GM21737 (cell line): ENCODE measurements around the gene GCDH.
"Not testable (repeated sequence)": the region's sequence is repeated elsewhere in the genome, so short reads cannot be mapped to it uniquely, and the experiment has no call there.

Experiments used
- ATAC-seq: cut with Tn5 transposase; IDR thresholded peaks from one replicate; pipeline ENCODE4 v1.9.1; 2021; ENCODE audit warnings: mild to moderate bottlenecking, moderate library complexity; ENCODE audit not compliant: unreplicated experiment

The GCDH gene

DNA sequence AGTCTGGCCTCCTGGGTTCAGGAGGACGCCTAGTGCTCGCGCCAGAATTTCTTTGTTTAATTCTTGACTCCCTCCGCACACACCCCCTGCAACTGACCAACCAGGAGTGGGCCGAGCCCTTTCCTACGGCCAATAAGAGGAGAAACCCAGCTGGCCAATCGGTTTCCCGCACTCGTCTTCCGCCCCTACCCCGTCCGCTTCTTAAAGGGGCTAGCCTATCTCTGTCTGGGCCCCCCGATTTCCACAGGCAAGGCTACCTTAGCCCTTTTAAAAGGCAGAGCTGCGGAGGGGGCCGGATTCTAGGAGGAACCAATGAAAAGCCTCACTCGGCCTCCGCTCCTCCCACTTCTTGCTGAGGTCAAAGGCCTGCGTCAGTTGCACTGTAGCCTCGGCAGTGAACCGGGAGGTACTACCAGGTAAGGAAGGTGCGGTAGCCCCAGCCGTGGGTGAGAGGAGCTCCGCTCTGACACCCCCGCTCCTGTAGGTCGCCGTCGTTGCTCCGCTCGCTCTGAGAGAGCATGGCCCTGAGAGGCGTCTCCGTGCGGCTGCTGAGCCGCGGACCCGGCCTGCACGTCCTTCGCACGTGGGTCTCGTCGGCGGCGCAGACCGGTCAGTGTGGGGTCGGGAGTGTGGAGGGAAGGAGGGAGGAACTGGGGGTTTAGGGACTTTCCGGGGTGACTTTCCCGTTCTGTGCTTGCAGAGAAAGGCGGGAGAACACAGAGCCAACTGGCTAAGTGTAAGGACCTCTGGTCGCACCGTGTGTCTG, at the start of gene GCDH:
Gene GCDH (plus strand): TSS at position 374 of the 766 bp plus-strand sequence. CDS start 145 bp downstream, at position 519.
- ATAC-seq: peak; percentile 85

- no peak for ATAC-seq
Measured at GRCh38 chr19:12842511-12842910, 48.4 kb upstream of the GCDH start.

DNA sequence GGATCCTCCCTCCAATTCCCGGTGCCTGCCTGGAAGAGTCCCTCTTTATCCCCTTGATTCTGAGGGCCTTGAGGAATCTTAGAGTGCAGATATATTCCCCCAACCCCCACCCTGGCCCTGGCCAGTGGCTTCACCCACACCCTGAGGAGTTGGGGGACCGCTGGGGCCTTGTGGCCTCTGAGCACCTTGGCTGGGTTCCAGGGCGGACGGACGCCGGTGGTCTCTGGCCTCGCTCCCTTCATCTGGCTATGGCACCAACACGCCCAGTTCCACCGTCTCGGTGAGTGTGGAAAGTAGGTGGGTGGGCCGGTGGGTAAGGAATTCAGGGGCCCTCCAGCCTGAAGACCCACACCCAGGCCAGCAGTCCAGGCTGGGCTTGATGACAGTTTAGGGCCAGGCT, 47.6 kb upstream of the GCDH start:
- no peak for ATAC-seq

GRCh38 chr19:12843999-12844732, 46.8 kb upstream of the GCDH start:
- no peak for ATAC-seq

GRCh38 chr19:12846613-12847012, 44.3 kb upstream of the GCDH start:
- ATAC-seq: not testable (repeated sequence)

DNA sequence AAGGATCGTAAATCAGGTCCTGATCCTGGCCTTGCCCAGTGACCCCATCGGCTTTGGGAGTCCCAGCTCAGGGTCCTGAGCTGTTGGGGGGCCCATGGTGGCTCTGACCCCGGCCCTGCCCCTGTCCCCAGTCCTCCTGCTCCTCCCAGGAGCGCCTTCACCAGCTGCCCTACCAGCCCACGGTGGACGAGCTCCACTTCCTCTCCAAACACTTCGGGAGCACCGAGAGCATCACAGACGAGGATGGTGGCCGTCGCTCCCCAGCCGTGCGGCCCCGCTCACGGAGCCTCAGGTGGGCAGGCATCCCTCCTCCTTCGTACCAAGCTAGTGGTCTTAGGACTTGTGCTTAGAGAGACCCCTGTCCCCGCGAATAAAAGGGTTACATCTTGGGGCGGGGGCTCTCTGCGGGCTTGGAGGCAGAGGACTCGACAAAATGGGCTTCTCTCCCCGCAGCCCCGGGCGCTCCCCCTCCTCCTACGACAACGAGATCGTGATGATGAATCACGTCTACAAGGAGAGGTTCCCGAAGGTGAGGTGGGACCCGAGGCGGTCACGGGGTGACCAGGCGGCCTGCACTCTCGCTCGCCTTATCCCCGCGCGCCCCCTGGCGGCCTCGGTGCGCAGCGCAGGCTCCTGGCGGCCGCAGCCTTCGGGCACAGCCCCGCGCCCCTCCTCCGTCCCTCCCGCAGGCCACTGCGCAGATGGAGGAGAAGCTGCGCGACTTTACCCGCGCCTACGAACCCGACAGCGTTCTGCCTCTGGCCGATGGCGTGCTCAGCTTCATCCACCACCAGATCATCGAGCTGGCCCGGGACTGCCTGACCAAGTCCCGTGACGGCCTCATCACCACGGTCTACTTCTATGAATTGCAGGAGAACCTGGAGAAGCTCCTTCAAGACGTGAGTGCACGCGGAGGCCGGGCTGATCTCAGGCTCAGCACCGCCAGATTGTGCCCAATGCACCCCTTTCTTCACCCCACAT, 43.5 kb upstream of the GCDH start:
- ATAC-seq: no peak

- no peak for ATAC-seq
Measured at GRCh38 chr19:12856653-12857052, 34.3 kb upstream of the GCDH start.

DNA sequence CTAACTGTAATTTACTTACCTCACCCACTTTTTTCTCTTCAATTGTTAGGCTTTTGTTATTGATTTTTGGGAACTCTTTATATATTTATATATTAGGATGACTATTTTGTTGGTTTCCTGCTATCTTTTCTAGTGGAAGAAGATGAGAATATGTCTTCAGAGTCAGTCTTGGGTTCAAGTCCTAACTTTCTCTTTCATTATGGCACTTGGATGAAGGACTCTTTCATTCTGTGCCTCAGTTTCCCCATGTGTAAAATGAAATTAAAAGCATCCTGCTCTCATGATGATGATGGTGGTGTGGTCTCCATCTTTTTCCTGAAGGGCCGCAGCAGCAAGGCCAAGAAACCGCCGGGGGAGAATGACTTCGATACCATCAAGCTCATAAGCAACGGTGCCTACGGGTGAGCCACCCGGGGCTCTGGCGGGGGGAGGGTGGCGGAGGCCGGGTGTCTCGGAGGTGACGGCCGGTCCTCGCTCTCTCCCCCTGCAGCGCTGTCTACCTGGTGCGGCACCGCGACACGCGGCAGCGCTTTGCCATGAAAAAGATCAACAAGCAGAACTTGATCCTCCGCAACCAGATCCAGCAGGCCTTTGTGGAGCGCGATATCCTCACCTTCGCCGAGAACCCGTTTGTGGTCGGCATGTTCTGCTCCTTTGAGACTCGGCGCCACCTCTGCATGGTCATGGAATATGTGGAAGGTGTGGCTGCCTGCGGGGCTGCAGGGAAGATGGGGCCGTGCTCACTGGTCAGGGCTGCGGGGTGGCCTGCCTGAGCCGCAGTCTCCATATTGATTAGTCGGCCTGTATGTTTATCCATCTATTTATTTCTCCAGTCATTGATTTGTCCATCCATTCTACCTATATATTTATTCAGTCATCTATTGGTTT, 32.7 kb upstream of the GCDH start:
- ATAC-seq: no peak

DNA sequence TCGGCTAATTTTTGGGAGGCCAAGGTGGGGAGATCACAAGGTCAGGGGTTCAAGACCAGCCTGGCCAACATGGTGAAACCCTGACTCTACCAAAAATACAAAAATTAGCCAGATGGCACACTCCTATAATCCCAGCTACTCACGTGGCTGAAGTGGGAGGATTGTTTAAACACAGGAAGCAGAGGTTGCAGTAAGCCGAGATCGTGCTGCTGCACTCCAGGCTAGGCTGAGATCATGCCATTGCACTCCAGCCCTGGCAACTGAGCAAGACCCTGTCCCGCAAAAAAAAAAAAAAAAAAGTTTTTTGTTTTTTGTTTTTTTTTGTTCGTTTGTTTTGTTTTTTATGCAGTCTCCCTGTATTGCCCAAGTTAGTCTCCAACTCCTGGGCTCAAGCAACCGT, 31.4 kb upstream of the GCDH start:
- ATAC-seq: no peak

- no peak for ATAC-seq
Measured at GRCh38 chr19:12864143-12864542, 26.8 kb upstream of the GCDH start.

DNA sequence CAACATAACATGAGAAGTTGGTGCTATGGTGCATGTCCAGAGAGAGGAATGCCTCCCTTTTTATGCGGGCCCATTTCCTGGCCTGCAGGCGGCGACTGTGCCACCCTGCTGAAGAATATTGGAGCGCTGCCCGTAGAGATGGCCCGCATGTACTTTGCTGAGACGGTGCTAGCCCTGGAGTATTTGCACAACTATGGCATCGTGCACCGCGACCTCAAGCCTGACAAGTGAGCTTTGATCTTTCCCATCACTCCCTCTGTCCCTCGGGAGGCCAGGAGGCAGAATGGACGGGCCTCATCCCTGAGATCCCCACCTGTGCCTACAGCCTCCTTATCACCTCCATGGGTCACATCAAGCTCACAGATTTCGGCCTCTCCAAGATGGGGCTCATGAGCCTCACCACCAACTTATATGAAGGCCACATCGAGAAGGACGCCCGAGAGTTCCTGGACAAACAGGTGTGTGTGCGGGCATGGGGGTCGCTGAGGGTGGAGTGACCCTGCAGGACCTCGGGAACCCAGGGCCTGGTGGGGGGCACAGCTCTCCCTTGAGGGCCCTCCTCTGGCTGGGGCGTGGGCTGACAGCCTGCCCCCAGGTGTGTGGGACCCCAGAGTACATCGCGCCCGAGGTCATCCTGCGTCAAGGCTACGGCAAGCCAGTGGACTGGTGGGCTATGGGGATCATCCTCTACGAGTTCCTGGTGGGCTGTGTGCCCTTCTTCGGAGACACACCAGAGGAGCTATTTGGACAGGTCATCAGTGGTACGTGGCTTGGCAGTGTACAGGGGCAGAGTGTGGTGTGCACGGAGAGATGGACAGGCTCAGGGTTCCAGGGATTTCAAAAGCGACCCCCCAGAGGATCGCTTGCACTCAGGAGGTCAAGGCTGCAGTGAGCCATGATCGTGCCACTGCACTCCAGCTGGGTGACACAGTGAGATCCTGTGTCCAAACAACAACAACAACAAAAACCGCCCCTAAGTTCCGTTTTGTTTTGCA, 25.9 kb upstream of the GCDH start:
- no peak for ATAC-seq

DNA sequence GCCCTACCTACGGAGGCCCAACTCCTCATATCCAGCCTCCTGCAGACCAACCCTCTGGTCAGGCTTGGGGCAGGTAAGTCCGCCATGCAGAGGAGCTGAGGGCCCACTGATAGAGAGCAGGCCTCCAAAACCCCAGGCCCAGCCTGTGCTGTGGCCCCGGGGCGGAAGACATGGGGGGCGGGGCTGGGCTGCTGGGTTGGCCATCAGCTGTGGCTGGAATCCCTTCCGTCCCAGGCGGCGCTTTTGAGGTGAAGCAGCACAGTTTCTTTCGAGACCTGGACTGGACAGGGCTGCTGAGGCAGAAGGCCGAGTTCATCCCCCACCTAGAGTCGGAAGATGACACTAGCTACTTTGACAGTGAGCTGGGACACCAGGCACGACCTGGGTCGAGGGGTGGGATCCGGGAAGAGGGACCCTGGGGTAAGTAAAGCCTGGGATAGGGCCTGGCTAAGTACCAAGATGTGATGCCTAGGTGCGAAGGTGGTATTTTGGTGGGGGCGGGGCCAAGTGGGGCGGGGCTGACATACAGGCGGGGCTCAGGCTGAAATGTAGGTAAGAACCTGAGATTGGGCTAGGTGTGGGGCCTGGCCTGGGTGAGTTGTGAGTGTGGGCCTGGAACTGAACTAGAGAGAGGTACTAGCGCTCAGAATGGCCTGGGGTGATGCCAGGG, 25.1 kb upstream of the GCDH start:
- no peak for ATAC-seq

GRCh38 chr19:12866416-12867119, 24.4 kb upstream of the GCDH start:
- ATAC-seq: no peak

DNA sequence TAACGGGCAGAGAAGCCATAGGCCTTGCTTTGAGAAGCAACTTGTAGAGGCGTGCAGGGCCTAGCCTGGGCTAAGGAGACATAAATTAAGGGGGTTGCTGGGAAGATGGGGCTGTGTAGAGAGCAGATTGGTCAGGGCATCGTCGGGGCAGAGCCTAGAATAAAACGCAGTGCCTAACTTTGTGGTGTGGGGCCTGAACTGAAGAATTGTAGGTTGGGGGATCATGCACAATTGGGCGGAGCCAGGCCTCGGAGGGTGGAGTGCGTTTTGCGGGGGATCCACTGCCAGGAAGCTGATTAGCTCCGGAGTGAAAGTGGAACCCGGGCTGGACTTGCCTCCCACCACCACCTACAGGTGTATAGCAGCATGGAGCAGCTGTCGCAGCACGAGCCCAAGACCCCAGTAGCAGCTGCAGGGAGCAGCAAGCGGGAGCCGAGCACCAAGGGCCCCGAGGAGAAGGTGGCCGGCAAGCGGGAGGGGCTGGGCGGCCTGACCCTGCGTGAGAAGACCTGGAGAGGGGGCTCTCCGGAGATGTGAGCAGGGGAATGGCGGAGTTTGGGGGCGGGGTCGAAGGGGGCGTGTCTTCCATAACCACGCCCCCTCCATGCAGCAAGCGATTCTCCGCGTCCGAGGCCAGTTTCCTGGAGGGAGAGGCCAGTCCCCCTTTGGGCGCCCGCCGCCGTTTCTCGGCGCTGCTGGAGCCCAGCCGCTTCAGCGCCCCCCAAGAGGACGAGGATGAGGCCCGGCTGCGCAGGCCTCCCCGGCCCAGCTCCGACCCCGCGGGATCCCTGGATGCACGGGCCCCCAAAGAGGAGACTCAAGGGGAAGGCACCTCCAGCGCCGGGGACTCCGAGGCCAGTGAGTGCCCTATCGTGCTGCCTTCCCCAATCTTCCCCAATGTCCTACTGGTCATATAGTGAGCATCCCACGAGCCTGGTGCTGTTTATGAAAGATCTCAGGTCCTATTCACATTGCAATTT, 23.6 kb upstream of the GCDH start:
- no peak for ATAC-seq

- ATAC-seq: no peak
Measured at GRCh38 chr19:12868540-12869112, 22.3 kb upstream of the GCDH start.

DNA sequence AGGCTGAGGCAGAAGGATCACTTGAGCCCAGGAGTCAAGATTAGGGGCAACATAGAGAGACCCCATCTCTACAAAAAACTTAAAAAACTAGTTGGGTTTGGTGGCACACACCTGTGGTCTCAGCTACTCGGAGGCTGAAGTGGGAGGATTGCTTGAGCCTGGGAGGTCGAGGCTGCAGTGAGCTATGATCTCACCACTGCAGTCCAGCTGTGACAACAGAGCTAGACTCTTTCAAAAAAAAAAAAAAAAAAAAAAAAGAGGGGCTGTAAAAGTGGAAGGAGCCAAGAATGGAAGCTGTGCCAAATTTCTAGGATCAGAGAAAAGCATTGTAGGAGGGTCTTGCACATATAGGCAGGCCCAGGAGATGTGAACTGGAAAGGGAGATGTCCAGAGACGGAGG, 19.3 kb upstream of the GCDH start:
- no peak for ATAC-seq
